GM12873 (cell line): ENCODE measurements around the gene OR7A5.

ENCODE experiments used
- CTCF ChIP-seq: IDR thresholded peaks from 2 replicates; pipeline ENCODE4 v1.5.1; 2012; ENCODE audit warnings: low read depth, mild to moderate bottlenecking, moderate library complexity, low read length, control low read depth; ENCODE audit not compliant: insufficient read depth; ENCODE audit errors: missing control alignments

Gene OR7A5

DNA sequence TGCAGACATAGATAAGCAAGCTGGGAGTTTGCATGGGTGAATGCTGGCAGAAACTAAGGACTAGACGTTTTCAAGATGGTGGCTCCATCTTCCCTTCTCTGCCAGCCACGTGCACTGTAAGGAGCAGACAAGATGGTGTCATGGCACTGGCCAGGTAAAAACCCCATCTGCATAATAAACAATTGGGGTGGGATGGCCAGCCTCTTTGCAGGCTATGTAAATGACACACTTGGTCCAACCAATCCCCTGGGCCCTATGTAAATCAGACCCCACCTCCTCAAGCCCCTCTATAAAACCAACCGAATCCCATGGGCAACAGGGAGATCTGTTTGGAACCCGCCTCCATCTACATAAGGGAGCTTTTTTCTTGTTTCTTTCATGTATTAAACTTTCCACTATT, 2.4 kb upstream of the OR7A5 start:
- TF ChIP-seq CTCF: no peak

DNA sequence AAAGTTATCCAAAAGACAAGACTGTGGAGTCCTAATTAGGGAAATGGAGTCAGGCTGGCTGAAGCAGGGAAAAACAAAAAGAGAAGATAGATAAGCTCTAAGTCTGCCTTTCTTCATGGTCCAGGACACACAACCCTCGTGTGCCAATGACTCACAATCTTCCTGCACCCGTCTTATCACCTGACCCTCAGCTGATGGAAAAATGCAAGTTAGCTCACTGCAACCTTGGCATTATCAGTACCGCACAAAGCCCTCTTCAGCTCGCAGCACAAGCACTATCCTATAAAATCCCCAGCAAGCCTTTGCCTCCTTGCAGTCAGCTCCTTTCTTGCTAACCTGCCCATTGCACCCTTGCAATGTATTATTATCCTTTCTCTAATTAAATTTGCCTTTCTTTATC, 4.3 kb downstream of the OR7A5 start:
- TF ChIP-seq CTCF: no peak

GRCh38 chr19:14826006-14826405, 9.0 kb downstream of the OR7A5 start:
- no peak for TF ChIP-seq CTCF

- TF ChIP-seq CTCF: no peak
These were observed 13.0 kb downstream of the OR7A5 start for GRCh38 chr19:14821937-14822336.

GRCh38 chr19:14818588-14818987, 16.4 kb downstream of the OR7A5 start:
- TF ChIP-seq CTCF: no peak

DNA sequence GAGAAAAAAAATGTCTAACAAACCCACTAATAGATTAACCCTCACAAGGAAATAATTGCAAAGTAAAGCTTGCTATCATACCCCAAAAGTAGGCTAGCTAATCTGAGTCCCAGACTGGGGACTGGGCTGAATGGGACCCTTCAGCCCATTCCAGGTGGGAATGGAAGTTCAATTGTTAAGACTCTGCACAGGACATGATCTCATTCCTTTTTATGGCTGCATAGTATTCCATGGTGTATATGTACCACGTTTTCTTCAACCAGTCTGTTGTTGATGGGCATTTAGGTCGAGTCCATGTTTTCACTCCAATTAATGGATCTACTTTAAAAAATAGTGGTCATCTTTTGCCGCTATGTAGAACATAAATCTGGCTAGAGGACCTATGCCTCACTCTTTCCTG, 17.9 kb downstream of the OR7A5 start:
- TF ChIP-seq CTCF: no peak

- TF ChIP-seq CTCF: no peak
These were observed 19.9 kb downstream of the OR7A5 start for GRCh38 chr19:14814982-14815652.
